Raji (cell line): ENCODE measurements around the gene GALNT1.

Source experiments
- POLR2A ChIP-seq: IDR thresholded peaks from 2 replicates; pipeline ENCODE4 v1.6.1; 2011; ENCODE audit warnings: low read depth, low read length, control low read depth; ENCODE audit not compliant: insufficient read depth

Gene GALNT1

GRCh38 chr18:35671966-35672603 lies 90.5 kb downstream of the GALNT1 start:
- no peak for TF ChIP-seq POLR2A

- no peak for TF ChIP-seq POLR2A
These were observed 91.4 kb downstream of the GALNT1 start for GRCh38 chr18:35672897-35673296.

- no peak for TF ChIP-seq POLR2A
These were observed 92.1 kb downstream of the GALNT1 start for GRCh38 chr18:35673682-35674081.

GRCh38 chr18:35680139-35680551 lies 98.6 kb downstream of the GALNT1 start:
- TF ChIP-seq POLR2A: no peak

GRCh38 chr18:35682281-35682867 lies 100.8 kb downstream of the GALNT1 start:
- no peak for TF ChIP-seq POLR2A

- no peak for TF ChIP-seq POLR2A
These were observed 101.5 kb downstream of the GALNT1 start for GRCh38 chr18:35683021-35683420.

- no peak for TF ChIP-seq POLR2A
These were observed 107.2 kb downstream of the GALNT1 start for GRCh38 chr18:35688757-35689156.

GRCh38 chr18:35689728-35690127 lies 108.2 kb downstream of the GALNT1 start:
- TF ChIP-seq POLR2A: no peak

GRCh38 chr18:35691625-35692024 lies 110.1 kb downstream of the GALNT1 start:
- no peak for TF ChIP-seq POLR2A

GRCh38 chr18:35692866-35693265 lies 111.3 kb downstream of the GALNT1 start:
- TF ChIP-seq POLR2A: no peak

- TF ChIP-seq POLR2A: no peak
These were observed 112.3 kb downstream of the GALNT1 start for GRCh38 chr18:35693829-35694228.

GRCh38 chr18:35694808-35695207 lies 113.3 kb downstream of the GALNT1 start:
- TF ChIP-seq POLR2A: no peak

GRCh38 chr18:35695384-35695783 lies 113.8 kb downstream of the GALNT1 start:
- no peak for TF ChIP-seq POLR2A

- no peak for TF ChIP-seq POLR2A
These were observed 114.3 kb downstream of the GALNT1 start for GRCh38 chr18:35695803-35696202.

GRCh38 chr18:35696307-35696706 lies 114.8 kb downstream of the GALNT1 start:
- TF ChIP-seq POLR2A: no peak

GRCh38 chr18:35697869-35698268 lies 116.3 kb downstream of the GALNT1 start:
- no peak for TF ChIP-seq POLR2A
